SK-N-SH treated with all-trans-retinoic acid at 6 μM for 48 hours (cell line): ENCODE data around the gene PREB.

ENCODE experiments used
- ATAC-seq: fragments of 200-7000 bp; cut with Tn5 transposase; 3 replicates; pipeline ENCODE4 v1.9.1; 2020; ENCODE audit warnings: mild to moderate bottlenecking, moderate library complexity
- ARNTL ChIP-seq: fragments of 450-650 bp; formaldehyde crosslinking; IDR thresholded peaks from 2 replicates; pipeline ENCODE4 v1.5.0; 2020; ENCODE audit warnings: low read depth, mild to moderate bottlenecking, moderate library complexity, borderline replicate concordance
- BACH2 ChIP-seq: fragments of 250-450 bp; sonication (Bioruptor Pico); IDR thresholded peaks from 2 replicates; pipeline ENCODE4 v1.9.0; 2021; ENCODE audit warnings: mild to moderate bottlenecking, borderline replicate concordance
- CREB5 ChIP-seq: fragments of 250-450 bp; sonication (Bioruptor Pico); IDR thresholded peaks from 2 replicates; pipeline ENCODE4 v1.5.1; 2020; ENCODE audit warnings: low read depth, mild to moderate bottlenecking, moderate library complexity
- CSDC2 ChIP-seq: fragments of 250-450 bp; sonication (Bioruptor Pico); IDR thresholded peaks from 2 replicates; pipeline ENCODE4 v1.5.0; 2020; ENCODE audit warnings: mild to moderate bottlenecking, moderate library complexity
- CSRNP3 ChIP-seq: fragments of 250-450 bp; sonication (Bioruptor Pico); IDR thresholded peaks from 2 replicates; pipeline ENCODE4 v1.5.1; 2021; ENCODE audit warnings: mild to moderate bottlenecking, moderate library complexity
- ESRRG ChIP-seq: fragments of 250-450 bp; sonication (Bioruptor Pico); IDR thresholded peaks from 2 replicates; pipeline ENCODE4 v1.6.1; 2021; ENCODE audit warnings: mild to moderate bottlenecking
- GLIS3 ChIP-seq: fragments of 250-450 bp; sonication (Bioruptor Pico); IDR thresholded peaks from 2 replicates; pipeline ENCODE4 v1.5.0; 2020; ENCODE audit warnings: mild to moderate bottlenecking, moderate library complexity
- ISL1 ChIP-seq: fragments of 250-450 bp; sonication (Bioruptor Pico); IDR thresholded peaks from 2 replicates; pipeline ENCODE4 v2.1.2; 2022; ENCODE audit warnings: mild to moderate bottlenecking, moderate library complexity
- OSR1 ChIP-seq: fragments of 250-450 bp; sonication (Bioruptor Pico); IDR thresholded peaks from 2 replicates; pipeline ENCODE4 v1.8.0; 2022; ENCODE audit warnings: moderate library complexity, mild to moderate bottlenecking, inconsistent platforms
- POU6F1 ChIP-seq: fragments of 250-450 bp; sonication (Bioruptor Pico); IDR thresholded peaks from 2 replicates; pipeline ENCODE4 v1.8.0; 2021; ENCODE audit warnings: low read depth, mild to moderate bottlenecking, moderate library complexity, borderline replicate concordance
- PPARA ChIP-seq: fragments of 250-450 bp; sonication (Bioruptor Pico); IDR thresholded peaks from 2 replicates; pipeline ENCODE4 v1.5.0; 2020; ENCODE audit warnings: mild to moderate bottlenecking, borderline replicate concordance
- RARB ChIP-seq: fragments of 250-450 bp; sonication (Bioruptor Pico); IDR thresholded peaks from 2 replicates; pipeline ENCODE4 v1.8.0; 2021; ENCODE audit warnings: mild to moderate bottlenecking, moderate library complexity
- SNAI2 ChIP-seq: fragments of 250-450 bp; sonication (Bioruptor Pico); IDR thresholded peaks from 2 replicates; pipeline ENCODE4 v1.5.0; 2020; ENCODE audit warnings: mild to moderate bottlenecking, moderate library complexity
- TCF4 ChIP-seq: fragments of 250-450 bp; sonication (Bioruptor Pico); IDR thresholded peaks from 2 replicates; pipeline ENCODE4 v1.8.0; 2021; ENCODE audit warnings: mild to moderate bottlenecking, moderate library complexity, borderline replicate concordance
- TOX ChIP-seq: fragments of 250-450 bp; sonication (Bioruptor Pico); IDR thresholded peaks from 2 replicates; pipeline ENCODE4 v1.8.0; 2021; ENCODE audit warnings: mild to moderate bottlenecking, moderate library complexity, borderline replicate concordance
- TSHZ2 ChIP-seq: fragments of 250-450 bp; sonication (Bioruptor Pico); IDR thresholded peaks from 2 replicates; pipeline ENCODE4 v1.5.0; 2020; ENCODE audit warnings: mild to moderate bottlenecking, moderate library complexity
- ZFP3 ChIP-seq: fragments of 250-450 bp; sonication (Bioruptor Pico); IDR thresholded peaks from 2 replicates; pipeline ENCODE4 v1.5.0; 2020; ENCODE audit warnings: mild to moderate bottlenecking, moderate library complexity
- ZFP30 ChIP-seq: fragments of 450-650 bp; formaldehyde crosslinking; IDR thresholded peaks from 2 replicates; pipeline ENCODE4 v1.5.0; 2022; ENCODE audit warnings: mild to moderate bottlenecking, moderate library complexity
- ZNF565 ChIP-seq: fragments of 450-650 bp; formaldehyde crosslinking; conservative IDR thresholded peaks from 2 replicates; pipeline ENCODE4 v1.5.0; 2020; ENCODE audit warnings: low read depth, mild to moderate bottlenecking, moderate library complexity
- ZNF70 ChIP-seq: fragments of 450-650 bp; formaldehyde crosslinking; IDR thresholded peaks from 2 replicates; pipeline ENCODE4 v1.5.0; 2020; ENCODE audit warnings: mild to moderate bottlenecking, moderate library complexity

PREB gene

GRCh38 chr2:27133905-27134780 lies at the start of gene PREB:
TSS of gene PREB (minus strand) at chr2:27134636. CDS start at chr2:27134421, 215 bp downstream.
- ATAC-seq = peak; percentile 97
- TF ChIP-seq ZFP3 (CRISPR knock-in tag) = no peak
- no peak for TF ChIP-seq ISL1
- no peak for TF ChIP-seq TOX
- no peak for TF ChIP-seq GLIS3
- no peak for TF ChIP-seq CSDC2 (CRISPR knock-in tag)

- ATAC-seq = no peak
- no peak for TF ChIP-seq ISL1
- no peak for TF ChIP-seq ARNTL
- TF ChIP-seq ZNF70 = no peak
- no peak for TF ChIP-seq OSR1 (CRISPR knock-in tag)
- TF ChIP-seq SNAI2 (CRISPR knock-in tag) = no peak
- no peak for TF ChIP-seq ZFP30
- no peak for TF ChIP-seq CSRNP3 (CRISPR knock-in tag)
- TF ChIP-seq CSDC2 (CRISPR knock-in tag) = no peak
- TF ChIP-seq PPARA (CRISPR knock-in tag) = no peak
- TF ChIP-seq ZFP3 (CRISPR knock-in tag) = no peak
- TF ChIP-seq, all 23 proteins: peak for 0
Observed at GRCh38 chr2:27184115-27184514, 49.7 kb upstream of the PREB start.

GRCh38 chr2:27182346-27182745 lies 47.9 kb upstream of the PREB start:
- TF ChIP-seq ZFP3 (CRISPR knock-in tag) = no peak
- no peak for TF ChIP-seq CSRNP3 (CRISPR knock-in tag)
- no peak for TF ChIP-seq RARB (CRISPR knock-in tag)
- TF ChIP-seq CREB5 (CRISPR knock-in tag) = no peak
- no peak for TF ChIP-seq CSDC2 (CRISPR knock-in tag)
- no peak for TF ChIP-seq ZNF565 (CRISPR knock-in tag)
- no peak for TF ChIP-seq TCF4 (CRISPR knock-in tag)
- no peak for TF ChIP-seq SNAI2 (CRISPR knock-in tag)
- TF ChIP-seq ZNF70 = no peak
- TF ChIP-seq BACH2 = no peak
- no peak for TF ChIP-seq TOX
- no peak for TF ChIP-seq ESRRG (CRISPR knock-in tag)
- TF ChIP-seq TSHZ2 = no peak
- TF ChIP-seq PPARA (CRISPR knock-in tag) = no peak
- TF ChIP-seq ISL1 = no peak
- no peak for TF ChIP-seq POU6F1 (CRISPR knock-in tag)
- TF ChIP-seq ZFP30 = no peak
- no peak for TF ChIP-seq GLIS3
- ATAC-seq = no peak
